HG03521 (cell line): ENCODE results near the gene MOGAT3.
"Not testable (repeated sequence)": the region's sequence is repeated elsewhere in the genome, so short reads cannot be mapped to it uniquely, and the experiment has no call there.

Experiments
- ATAC-seq: cut with Tn5 transposase; IDR thresholded peaks from one replicate; pipeline ENCODE4 v1.9.1; 2021; ENCODE audit warnings: mild to moderate bottlenecking, moderate library complexity; ENCODE audit not compliant: unreplicated experiment

Gene MOGAT3

GRCh38 chr7:101205901-101206664 lies 5.2 kb upstream of the MOGAT3 start:
- no peak for ATAC-seq

- not testable (repeated sequence) for ATAC-seq
Observed at GRCh38 chr7:101203740-101204738, 3.2 kb upstream of the MOGAT3 start.

- ATAC-seq, result no peak
Observed at GRCh38 chr7:101202603-101202918, 1.7 kb upstream of the MOGAT3 start.

GRCh38 chr7:101201695-101202602 lies 1.1 kb upstream of the MOGAT3 start:
- no peak for ATAC-seq

- no peak for ATAC-seq
Observed at GRCh38 chr7:101200504-101200861, 353 bp downstream of the MOGAT3 start.

GRCh38 chr7:101199522-101199921 lies 1.3 kb downstream of the MOGAT3 start:
- not testable (repeated sequence) for ATAC-seq

- no peak for ATAC-seq
Observed at GRCh38 chr7:101198476-101198875, 2.4 kb downstream of the MOGAT3 start.

GRCh38 chr7:101197991-101198390 lies 2.8 kb downstream of the MOGAT3 start:
- no peak for ATAC-seq

- no peak for ATAC-seq
Observed at GRCh38 chr7:101195884-101196283, 5.0 kb downstream of the MOGAT3 start.

GRCh38 chr7:101189109-101189508 lies 11.7 kb downstream of the MOGAT3 start:
- no peak for ATAC-seq

GRCh38 chr7:101186844-101187428 lies 13.9 kb downstream of the MOGAT3 start:
- no peak for ATAC-seq

- ATAC-seq, result no peak
Observed at GRCh38 chr7:101186194-101186593, 14.6 kb downstream of the MOGAT3 start.

GRCh38 chr7:101185258-101185839 lies 15.5 kb downstream of the MOGAT3 start:
- ATAC-seq, result no peak

GRCh38 chr7:101180130-101180755 lies 20.6 kb downstream of the MOGAT3 start, which contains the start of gene NAT16:
NAT16 (minus strand) TSS chr7:101180293; CDS start chr7:101174807, 5,486 bp downstream.
- ATAC-seq, result no peak

- no peak for ATAC-seq
Observed at GRCh38 chr7:101179713-101180112, 21.1 kb downstream of the MOGAT3 start.

- ATAC-seq, result no peak
Observed at GRCh38 chr7:101179117-101179516, 21.7 kb downstream of the MOGAT3 start.

GRCh38 chr7:101177644-101178043 lies 23.2 kb downstream of the MOGAT3 start:
- no peak for ATAC-seq

- no peak for ATAC-seq
Observed at GRCh38 chr7:101175664-101176063, 25.2 kb downstream of the MOGAT3 start.

GRCh38 chr7:101174322-101174854 lies 26.4 kb downstream of the MOGAT3 start:
- no peak for ATAC-seq
